Hepatocyte (in vitro differentiated cells): ENCODE data around the gene ATG16L1. TPM values are rescaled to one million over a fixed set of nuclear protein-coding genes. Genes with fewer than 3 reads are reported as not detected.

ENCODE experiments used
- DNase-seq: peaks from one replicate; pipeline ENCODE4 v3.0.0-alpha.2; 2016; ENCODE audit warnings: low spot score
- H2AFZ ChIP-seq: fragments of 200-600 bp; sonication (generic); 2 replicates; pipeline ENCODE4 v1.6.0; 2016; ENCODE audit warnings: antibody characterized with exemption, mild to moderate bottlenecking
- H3K27ac ChIP-seq: fragments of 200-600 bp; sonication (generic); 2 replicates; pipeline ENCODE4 v1.5.1; 2016; ENCODE audit warnings: mild to moderate bottlenecking
- H3K27me3 ChIP-seq: fragments of 200-600 bp; sonication (generic); 2 replicates; pipeline ENCODE4 v1.6.1; 2016
- H3K36me3 ChIP-seq: fragments of 200-600 bp; sonication (generic); replicated peaks from 2 replicates; pipeline ENCODE4 v1.5.1; 2016; ENCODE audit warnings: low read depth; ENCODE audit not compliant: insufficient read depth
- H3K4me1 ChIP-seq: fragments of 200-600 bp; sonication (generic); 2 replicates; pipeline ENCODE4 v1.5.1; 2016; ENCODE audit warnings: mild to moderate bottlenecking, moderate library complexity; ENCODE audit not compliant: insufficient read depth
- H3K4me2 ChIP-seq: fragments of 200-600 bp; sonication (generic); 2 replicates; pipeline ENCODE4 v1.6.0; 2016
- H3K4me3 ChIP-seq: fragments of 200-600 bp; sonication (generic); 2 replicates; pipeline ENCODE4 v1.5.1; 2016; ENCODE audit warnings: mild to moderate bottlenecking
- H3K79me2 ChIP-seq: fragments of 200-600 bp; sonication (generic); 2 replicates; pipeline ENCODE4 v1.6.0; 2017; ENCODE audit warnings: mild to moderate bottlenecking
- H3K9me2 ChIP-seq: fragments of 200-600 bp; sonication (generic); replicated peaks from 2 replicates; pipeline ENCODE4 v1.6.0; 2017; ENCODE audit warnings: mild to moderate bottlenecking; ENCODE audit not compliant: insufficient read depth
- H3K9me3 ChIP-seq: fragments of 200-600 bp; sonication (generic); 2 replicates; pipeline ENCODE4 v1.5.1; 2016; ENCODE audit warnings: low read depth, mild to moderate bottlenecking
- H4K20me1 ChIP-seq: fragments of 200-600 bp; sonication (generic); 2 replicates; pipeline ENCODE4 v1.6.0; 2016; ENCODE audit warnings: mild to moderate bottlenecking; ENCODE audit not compliant: insufficient read depth, poor library complexity, severe bottlenecking
- EZH2 ChIP-seq: fragments of 200-600 bp; sonication (generic); IDR thresholded peaks from 2 replicates; pipeline ENCODE4 v1.6.1; 2016; ENCODE audit warnings: antibody characterized with exemption, mild to moderate bottlenecking, borderline replicate concordance
- EZH2phosphoT487 ChIP-seq: fragments of 200-600 bp; sonication (generic); IDR thresholded peaks from one replicate; pipeline ENCODE4 v1.6.1; 2018; ENCODE audit warnings: antibody characterized with exemption, mild to moderate bottlenecking, low read depth, moderate library complexity; ENCODE audit not compliant: unreplicated experiment, severe bottlenecking
- WGBS: methylation state at CpG from one replicate; pipeline ENCODE4 v1.1.6; 2016; ENCODE audit warnings: low lambda C conversion rate; ENCODE audit errors: missing lambda C conversion rate; 5-methylcytosine and 5-hydroxymethylcytosine counted together
- polyA plus RNA-seq: library from polyadenylated mRNA; unstranded; fragments of >200 nt; fragmentation: Nextera tagmentation; extraction: Ambion mirVana; gene quantifications from 2 replicates; pipeline ENCODE4 v1.2.1, GENCODE V29; 2016
- total RNA-seq: library from RNA; depleted of rRNA; stranded (reverse); fragments of >200 nt; gene quantifications from 2 replicates; pipeline ENCODE4 v1.2.3, GENCODE V29; 2014
- TF ChIP-seq, protein P1 (sequence below): fragments of 200-600 bp; sonication (generic); IDR thresholded peaks from 2 replicates; pipeline ENCODE4 v1.5.1; 2016; ENCODE audit warnings: antibody characterized with exemption, mild to moderate bottlenecking; ENCODE audit not compliant: poor library complexity

The ATG16L1 gene
- total and polyA plus RNA-seq, 2 experiments from 2014 or later, result 15.7 to 28.2 TPM

DNA sequence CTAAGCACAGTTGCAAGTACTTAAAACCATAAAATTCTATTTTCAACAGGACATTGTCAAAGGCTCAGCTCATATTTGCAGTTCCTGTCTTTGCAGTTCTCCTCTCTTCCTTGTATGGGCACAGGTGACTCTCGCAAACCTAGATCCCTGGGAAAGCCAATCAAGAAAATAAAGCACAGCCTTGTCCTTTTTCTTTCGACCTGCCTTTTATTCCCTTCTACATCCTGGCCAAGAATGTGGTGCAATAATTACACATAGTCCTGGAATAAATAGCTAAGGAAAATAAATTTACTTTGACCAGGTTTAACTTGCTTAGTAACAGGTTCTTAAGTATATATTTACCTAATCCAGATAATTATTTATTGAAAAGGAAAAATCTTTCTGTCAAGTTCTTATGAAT is 20.2 kb downstream of the ATG16L1 start:
- Histone ChIP-seq H3K27ac (no peak overlapping the region), H3K4me2 (no peak overlapping the region), H3K36me3 (peaks cover 4% of the 10 kb centered on the region), H3K4me1 (no peaks in the 10 kb centered on the region), H3K4me3 (no peak overlapping the region), H3K9me2 (no peaks in the 10 kb centered on the region), H3K9me3 (no peaks in the 10 kb centered on the region), H4K20me1 (no peaks in the 10 kb centered on the region), H2AFZ (no peak overlapping the region), H3K27me3 (no peaks in the 10 kb centered on the region), H3K79me2 (no peaks in the 10 kb centered on the region)
- no peak for TF ChIP-seq EZH2phosphoT487
- TF ChIP-seq, protein P1, sequence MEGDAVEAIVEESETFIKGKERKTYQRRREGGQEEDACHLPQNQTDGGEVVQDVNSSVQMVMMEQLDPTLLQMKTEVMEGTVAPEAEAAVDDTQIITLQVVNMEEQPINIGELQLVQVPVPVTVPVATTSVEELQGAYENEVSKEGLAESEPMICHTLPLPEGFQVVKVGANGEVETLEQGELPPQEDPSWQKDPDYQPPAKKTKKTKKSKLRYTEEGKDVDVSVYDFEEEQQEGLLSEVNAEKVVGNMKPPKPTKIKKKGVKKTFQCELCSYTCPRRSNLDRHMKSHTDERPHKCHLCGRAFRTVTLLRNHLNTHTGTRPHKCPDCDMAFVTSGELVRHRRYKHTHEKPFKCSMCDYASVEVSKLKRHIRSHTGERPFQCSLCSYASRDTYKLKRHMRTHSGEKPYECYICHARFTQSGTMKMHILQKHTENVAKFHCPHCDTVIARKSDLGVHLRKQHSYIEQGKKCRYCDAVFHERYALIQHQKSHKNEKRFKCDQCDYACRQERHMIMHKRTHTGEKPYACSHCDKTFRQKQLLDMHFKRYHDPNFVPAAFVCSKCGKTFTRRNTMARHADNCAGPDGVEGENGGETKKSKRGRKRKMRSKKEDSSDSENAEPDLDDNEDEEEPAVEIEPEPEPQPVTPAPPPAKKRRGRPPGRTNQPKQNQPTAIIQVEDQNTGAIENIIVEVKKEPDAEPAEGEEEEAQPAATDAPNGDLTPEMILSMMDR, result no peak
- TF ChIP-seq EZH2, result no peak
- WGBS, result 98% methylated on average over 2 of the region's 2 CpGs
- DNase-seq, result no peak

DNA sequence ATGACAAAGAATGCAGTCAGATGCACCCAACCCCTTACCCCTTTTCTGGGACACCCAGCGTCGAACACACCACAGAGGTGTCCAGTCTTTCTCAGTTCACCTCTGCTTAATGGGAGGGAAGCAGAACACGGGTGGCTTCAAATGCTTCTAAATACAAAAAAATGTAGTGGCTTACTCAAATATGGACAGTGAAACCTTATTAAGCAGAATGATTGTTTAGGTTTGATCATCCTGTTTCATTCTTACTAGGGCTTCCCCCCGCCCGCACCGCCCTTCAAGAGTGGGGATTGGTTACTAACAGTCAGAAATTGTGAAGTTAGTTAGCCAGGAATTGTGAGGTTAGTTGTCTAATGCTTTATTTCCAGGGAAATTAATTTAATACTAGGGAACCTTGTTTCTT is 21.6 kb downstream of the ATG16L1 start:
- H3K4me3 ChIP-seq, result no peak overlapping the region
- no peak for DNase-seq
- no peaks in the 10 kb centered on the region for H3K79me2 ChIP-seq
- no peak overlapping the region for H2AFZ ChIP-seq
- no peak for TF ChIP-seq EZH2phosphoT487
- TF ChIP-seq EZH2, result no peak
- TF ChIP-seq, protein P1, result no peak
- H3K9me2 ChIP-seq, result no peaks in the 10 kb centered on the region
- H4K20me1 ChIP-seq, result no peaks in the 10 kb centered on the region
- no peaks in the 10 kb centered on the region for H3K27me3 ChIP-seq
- H3K9me3 ChIP-seq, result no peaks in the 10 kb centered on the region
- H3K36me3 ChIP-seq, result peaks cover 4% of the 10 kb centered on the region
- H3K4me2 ChIP-seq, result no peak overlapping the region
- H3K27ac ChIP-seq, result no peak overlapping the region
- no peaks in the 10 kb centered on the region for H3K4me1 ChIP-seq
- 86% methylated on average over 6 of the region's 6 CpGs for WGBS

DNA sequence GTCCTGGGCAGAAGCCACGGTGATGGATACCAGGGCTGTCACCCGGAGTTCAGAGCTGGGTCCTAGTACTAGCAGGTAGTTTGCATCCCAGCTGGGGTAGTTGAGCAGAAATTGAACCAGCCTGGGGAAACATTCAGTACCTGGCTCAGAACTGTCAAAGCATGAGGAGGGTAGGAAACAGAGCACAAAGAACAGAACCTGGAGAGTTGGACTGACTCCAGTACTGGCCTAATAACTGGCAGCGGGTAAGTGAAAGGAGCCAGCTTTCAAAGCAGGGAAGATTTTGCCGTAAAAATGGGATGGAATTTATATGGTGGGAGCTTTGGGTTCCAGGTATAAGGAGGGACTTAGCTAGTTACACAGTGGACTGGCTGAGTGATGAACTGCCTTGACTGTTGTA is 23.8 kb downstream of the ATG16L1 start:
- H3K27me3 ChIP-seq, result no peaks in the 10 kb centered on the region
- no peak overlapping the region for H3K4me2 ChIP-seq
- H3K4me3 ChIP-seq, result no peak overlapping the region
- H3K9me2 ChIP-seq, result no peaks in the 10 kb centered on the region
- no peaks in the 10 kb centered on the region for H3K4me1 ChIP-seq
- H3K79me2 ChIP-seq, result no peaks in the 10 kb centered on the region
- no peak overlapping the region for H3K27ac ChIP-seq
- DNase-seq, result no peak
- 93% methylated on average over 4 of the region's 4 CpGs for WGBS
- no peaks in the 10 kb centered on the region for H3K9me3 ChIP-seq
- peaks cover 3% of the 10 kb centered on the region for H3K36me3 ChIP-seq
- no peaks in the 10 kb centered on the region for H4K20me1 ChIP-seq
- TF ChIP-seq, protein P1, result no peak
- TF ChIP-seq EZH2phosphoT487, result no peak
- TF ChIP-seq EZH2, result no peak
- H2AFZ ChIP-seq, result no peak overlapping the region

DNA sequence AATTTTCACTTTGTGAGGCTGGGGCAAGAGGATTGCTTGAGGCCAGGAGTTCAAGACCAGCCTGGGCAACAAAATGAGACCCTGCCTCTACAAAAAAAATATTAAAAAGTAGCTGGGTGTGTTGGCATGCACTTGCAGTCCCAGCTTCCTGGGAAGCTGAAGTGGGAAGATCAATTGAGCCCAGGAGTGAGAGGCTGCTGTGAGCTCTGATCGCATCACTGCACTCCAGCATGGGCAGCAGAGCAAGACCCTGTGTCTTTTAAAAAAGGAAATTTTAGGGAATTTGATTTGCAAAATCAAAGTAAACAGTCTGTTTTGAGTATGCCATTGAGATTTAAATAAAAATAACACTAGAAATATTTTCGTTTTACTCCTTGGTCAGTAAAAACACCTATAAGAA is 27.4 kb downstream of the ATG16L1 start:
- H3K36me3 ChIP-seq, result no peaks in the 10 kb centered on the region
- TF ChIP-seq, protein P1, result no peak
- TF ChIP-seq EZH2phosphoT487, result no peak
- no peak for TF ChIP-seq EZH2

More for the DNA sequence above, 27.4 kb downstream of the ATG16L1 start:
- no peak overlapping the region for H3K4me2 ChIP-seq
- H3K4me1 ChIP-seq, result no peaks in the 10 kb centered on the region
- H3K27ac ChIP-seq, result no peak overlapping the region
- H3K79me2 ChIP-seq, result no peaks in the 10 kb centered on the region
- no peak overlapping the region for H2AFZ ChIP-seq
- H3K9me2 ChIP-seq, result no peaks in the 10 kb centered on the region
- H3K27me3 ChIP-seq, result no peaks in the 10 kb centered on the region
- no peaks in the 10 kb centered on the region for H3K9me3 ChIP-seq
- 96% methylated on average over 2 of the region's 2 CpGs for WGBS
- H3K4me3 ChIP-seq, result no peak overlapping the region
- no peaks in the 10 kb centered on the region for H4K20me1 ChIP-seq
- DNase-seq, result no peak
